ENCODE data around the gene TRAPPC12.

GRCh38 chr2:3435445-3435844, 56.0 kb downstream of the TRAPPC12 start:
- TF ChIP-seq EZH2phosphoT487 (conservative IDR thresholded peaks at IDR 0.05; ENCODE audit: low read length) (no peak), CTCF (IDR thresholded peaks at IDR 0.05; ENCODE audit: insufficient read depth, low read length, poor library complexity, severe bottlenecking) (no peak)

Data from SU-DHL-6 (cell line).